ENCODE results near the gene CRIM1.

GRCh38 chr2:36336321-36336720, 19.3 kb upstream of the CRIM1 start:
- no peak for TF ChIP-seq CTCF (IDR thresholded peaks at IDR 0.05; ENCODE audit: borderline replicate concordance, extremely low read depth, low read length, poor library complexity, severe bottlenecking)
- no peak for TF ChIP-seq EZH2 (IDR thresholded peaks at IDR 0.05; ENCODE audit: borderline replicate concordance, low read depth, low read length, severe bottlenecking)

All from DND-41 (cell line).